MM.1S (cell line): Measurements from ENCODE around the gene YEATS4.

Source experiments
- EZH2 ChIP-seq: fragments of 300-600 bp; sonication (generic); optimal IDR thresholded peaks from 2 replicates; pipeline ENCODE3; 2017; ENCODE audit warnings: low read depth, mild to moderate bottlenecking, antibody characterized with exemption, low read length, mixed read lengths
- TF ChIP-seq, protein P1 (sequence below): fragments of 300-600 bp; sonication (generic); IDR thresholded peaks from 2 replicates; pipeline ENCODE4 v1.5.1; 2016; ENCODE audit warnings: antibody characterized with exemption, low read length, mixed read lengths

DNA sequence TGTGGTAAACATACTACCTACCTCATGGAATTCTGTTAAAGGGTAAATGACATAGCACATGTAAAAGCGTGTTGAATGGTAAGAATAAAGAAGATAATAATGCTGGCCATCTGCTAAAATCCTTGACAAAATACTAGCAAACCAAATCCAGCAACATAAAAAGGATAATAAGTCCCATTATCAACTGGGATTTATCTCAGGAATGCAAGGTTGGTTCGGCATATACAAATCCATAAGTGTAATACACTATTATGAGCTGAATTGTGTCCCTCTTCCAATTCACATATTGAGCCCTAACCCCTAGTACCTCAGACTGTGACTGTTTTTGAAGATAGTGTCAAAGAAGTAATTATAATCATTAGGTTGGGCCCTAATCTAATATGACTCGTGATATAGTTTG lies 37.4 kb downstream of the YEATS4 start:
- TF ChIP-seq EZH2 = no peak
- TF ChIP-seq, protein P1, sequence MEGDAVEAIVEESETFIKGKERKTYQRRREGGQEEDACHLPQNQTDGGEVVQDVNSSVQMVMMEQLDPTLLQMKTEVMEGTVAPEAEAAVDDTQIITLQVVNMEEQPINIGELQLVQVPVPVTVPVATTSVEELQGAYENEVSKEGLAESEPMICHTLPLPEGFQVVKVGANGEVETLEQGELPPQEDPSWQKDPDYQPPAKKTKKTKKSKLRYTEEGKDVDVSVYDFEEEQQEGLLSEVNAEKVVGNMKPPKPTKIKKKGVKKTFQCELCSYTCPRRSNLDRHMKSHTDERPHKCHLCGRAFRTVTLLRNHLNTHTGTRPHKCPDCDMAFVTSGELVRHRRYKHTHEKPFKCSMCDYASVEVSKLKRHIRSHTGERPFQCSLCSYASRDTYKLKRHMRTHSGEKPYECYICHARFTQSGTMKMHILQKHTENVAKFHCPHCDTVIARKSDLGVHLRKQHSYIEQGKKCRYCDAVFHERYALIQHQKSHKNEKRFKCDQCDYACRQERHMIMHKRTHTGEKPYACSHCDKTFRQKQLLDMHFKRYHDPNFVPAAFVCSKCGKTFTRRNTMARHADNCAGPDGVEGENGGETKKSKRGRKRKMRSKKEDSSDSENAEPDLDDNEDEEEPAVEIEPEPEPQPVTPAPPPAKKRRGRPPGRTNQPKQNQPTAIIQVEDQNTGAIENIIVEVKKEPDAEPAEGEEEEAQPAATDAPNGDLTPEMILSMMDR = no peak
